HG02870 (cell line): ENCODE results near the gene KIRREL2.

Source experiments
- ATAC-seq: cut with Tn5 transposase; IDR thresholded peaks from one replicate; pipeline ENCODE4 v1.9.1; 2021; ENCODE audit warnings: mild to moderate bottlenecking, moderate library complexity; ENCODE audit not compliant: unreplicated experiment

The KIRREL2 gene

GRCh38 chr19:35913589-35913988 is 56.9 kb downstream of the KIRREL2 start:
- ATAC-seq, result no peak

GRCh38 chr19:35915443-35915842 is 58.7 kb downstream of the KIRREL2 start:
- ATAC-seq, result no peak
